Naive thymus-derived CD8-positive, alpha-beta T cell (primary cell): ENCODE data around the gene EPO. TPM values are rescaled to one million over a fixed set of nuclear protein-coding genes. Genes with fewer than 3 reads are reported as not detected.
"Not testable (repeated sequence)": the region's sequence is repeated elsewhere in the genome, so short reads cannot be mapped to it uniquely, and the experiment has no call there.

Source experiments
- ATAC-seq, 2 donors: fragments of 150-1000 bp; cut with Tn5 transposase in 1 of 2; sonication (Bioruptor Pico), chemical (Tn5 transposase) in 1 of 2; 1 replicate in 1 of 2; 2 replicates in 1 of 2; pipeline ENCODE4 v1.10.0; 2021; ENCODE audit warnings: mild to moderate bottlenecking in 2 of 2, moderate library complexity in 2 of 2
- POLR2A ChIA-PET: fragments of 350-600 bp; sonication (Branson Sonifier 250); formaldehyde crosslinking; loops from one replicate; lab custom pipeline; 2021; ENCODE audit warnings: antibody characterized with exemption; lab: Charles Lee
- DNase-seq, 10 donors: peaks; one replicate each; pipeline versions ENCODE4 v3.0.0 to v3.0.0-alpha.2; 2020 to 2022
- H3K27ac Mint-ChIP-seq, 10 donors: one replicate each; pipeline ENCODE4 v1.8.0; 2020 to 2022; ENCODE audit warnings: mild to moderate bottlenecking in 10 of 10, mixed read lengths in 10 of 10, moderate library complexity in 4 of 10, inconsistent platforms in 1 of 10
- H3K27me3 Mint-ChIP-seq, 5 donors: one replicate each; pipeline ENCODE4 v1.8.0; 2021 to 2022; ENCODE audit warnings: mixed read lengths in 5 of 5
- H3K36me3 Mint-ChIP-seq, 3 donors: one replicate each; pipeline ENCODE4 v1.8.0; 2020 to 2022; ENCODE audit warnings: mixed read lengths in 3 of 3, mild to moderate bottlenecking in 2 of 3, inconsistent platforms in 1 of 3
- H3K4me1 Mint-ChIP-seq, 4 donors: one replicate each; pipeline ENCODE4 v1.8.0; 2021 to 2022; ENCODE audit warnings: mixed read lengths in 4 of 4
- H3K4me3 Mint-ChIP-seq, 10 donors: one replicate each; pipeline ENCODE4 v1.8.0; 2020 to 2022; ENCODE audit warnings: mild to moderate bottlenecking in 10 of 10, mixed read lengths in 10 of 10, moderate library complexity in 6 of 10, inconsistent platforms in 1 of 10
- H3K9me3 Mint-ChIP-seq, 9 donors: one replicate each; pipeline ENCODE4 v1.8.0; 2020 to 2022; ENCODE audit warnings: mixed read lengths in 9 of 9, mild to moderate bottlenecking in 3 of 9, inconsistent platforms in 1 of 9, moderate library complexity in 1 of 9
- polyA plus RNA-seq, 3 donors: library from polyadenylated mRNA; unstranded; fragments of 300-500 nt; fragmentation: Illumina TruSeq; gene quantifications; one replicate each; pipeline ENCODE4 v1.2.3, GENCODE V29; 2021
- total RNA-seq, 8 experiments: library from RNA in 2 of 8; stranded (reverse) in 2 of 8; gene quantifications; one replicate each; pipeline ENCODE4 v1.2.3 and lab custom pipeline; 2021 to 2026

The EPO gene
- total and polyA plus RNA-seq, 5 experiments from 2014 or later = not detected

GRCh38 chr7:100691676-100692577, 28.3 kb upstream of the EPO start:
- no peaks in the 10 kb centered on the region for H3K9me3 Mint-ChIP-seq
- ATAC-seq = peak; percentile 71 to 73
- H3K4me3 Mint-ChIP-seq = peak overlapping the region; percentile 88 to 99 (median 95)
- DNase-seq = peak; percentile 59 to 89 (median 78)
- peaks cover 23 to 56% (median 46%) of the 10 kb centered on the region in 4 donors for H3K4me1 Mint-ChIP-seq
- peaks cover 0 to 17% (median 5%) of the 10 kb centered on the region in 3 donors for H3K36me3 Mint-ChIP-seq
- POLR2A ChIA-PET = interaction anchor here (0.6 to 12.7 kb wide), 10 partner anchors 12 to 188 kb away, joined by 3 to 170 read pairs (median 6); partner anchors contain the start of genes FBXO24, LRCH4, MOSPD3 and POP7
- H3K27me3 Mint-ChIP-seq = no peaks in the 10 kb centered on the region
- peak overlapping the region; percentile 30 to 97 (median 90) for H3K27ac Mint-ChIP-seq

GRCh38 chr7:100692578-100692961, 27.7 kb upstream of the EPO start:
- ATAC-seq (no peak), DNase-seq (no peak)
- H3K27me3 Mint-ChIP-seq = no peaks in the 10 kb centered on the region
- H3K4me3 Mint-ChIP-seq = peak overlapping the region; percentile 88 to 99 (median 95)
- POLR2A ChIA-PET = interaction anchor here (1.1 to 12.7 kb wide), 7 partner anchors 13 to 130 kb away, joined by 3 to 170 read pairs (median 29); partner anchors contain the start of genes FBXO24, LRCH4, MOSPD3 and POP7
- peak overlapping the region in 9 of 10 donors; percentile 91 to 98 (median 94) for H3K27ac Mint-ChIP-seq
- peaks cover 0 to 16% (median 5%) of the 10 kb centered on the region in 3 donors for H3K36me3 Mint-ChIP-seq
- H3K9me3 Mint-ChIP-seq = no peaks in the 10 kb centered on the region
- peaks cover 23 to 56% (median 46%) of the 10 kb centered on the region in 4 donors for H3K4me1 Mint-ChIP-seq

DNA sequence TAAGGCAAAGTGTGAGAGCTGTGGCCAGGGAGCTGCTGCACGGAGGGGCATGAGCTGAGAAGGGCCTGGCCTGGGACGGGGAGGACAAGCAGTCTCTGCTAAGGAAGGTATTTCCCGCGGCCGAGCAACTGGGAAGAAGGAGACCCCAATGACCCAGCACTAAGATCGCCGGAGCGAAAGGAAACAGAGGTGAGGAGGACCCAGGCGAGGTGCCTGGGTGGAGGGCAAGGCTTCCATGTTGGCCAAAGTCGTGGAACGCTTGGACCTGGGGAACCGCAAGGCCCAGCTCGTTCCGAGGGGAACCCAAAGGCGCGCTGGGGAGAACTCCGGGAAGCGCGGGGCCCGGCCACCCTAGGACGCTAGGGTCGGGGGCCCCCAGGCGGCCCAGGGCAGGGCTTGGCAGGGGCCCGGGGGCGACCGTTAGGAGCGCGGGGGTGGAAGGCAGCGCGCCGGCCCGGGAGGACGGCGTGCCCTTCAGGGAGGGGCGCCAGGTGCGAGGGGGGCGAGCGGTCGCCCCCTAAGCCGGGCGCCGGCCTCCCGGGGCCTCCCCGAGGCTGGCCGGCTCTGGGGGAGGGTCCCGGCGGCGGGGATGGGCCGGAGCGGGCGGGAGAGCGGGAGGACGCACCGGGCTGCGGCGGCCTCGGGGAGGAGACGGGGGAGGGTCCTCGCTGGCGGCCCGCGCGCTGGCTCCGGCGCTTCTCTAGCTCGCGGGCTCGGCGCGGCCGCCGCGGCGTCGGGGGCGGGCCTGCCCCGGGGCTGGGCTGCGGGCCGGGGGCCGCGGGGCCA, 26.8 kb upstream of the EPO start:
- Mint-ChIP-seq H3K4me1 (peaks cover 23 to 48% (median 42%) of the 10 kb centered on the region in 4 donors), H3K27ac (peak overlapping the region; percentile 91 to 98 (median 94)), H3K4me3 (peak overlapping the region; percentile 88 to 99 (median 95)), H3K27me3 (no peaks in the 10 kb centered on the region), H3K36me3 (peaks cover 0 to 12% (median 5%) of the 10 kb centered on the region in 3 donors), H3K9me3 (no peaks in the 10 kb centered on the region)
- ATAC-seq (peak; percentile 49 to 62), DNase-seq (no peak)
- POLR2A ChIA-PET = interaction anchor here (0.5 to 12.7 kb wide), 14 partner anchors 12 to 181 kb away, joined by 3 to 170 read pairs (median 7); partner anchors contain the start of genes FBXO24, LRCH4, MOSPD3 and PCOLCE

DNA sequence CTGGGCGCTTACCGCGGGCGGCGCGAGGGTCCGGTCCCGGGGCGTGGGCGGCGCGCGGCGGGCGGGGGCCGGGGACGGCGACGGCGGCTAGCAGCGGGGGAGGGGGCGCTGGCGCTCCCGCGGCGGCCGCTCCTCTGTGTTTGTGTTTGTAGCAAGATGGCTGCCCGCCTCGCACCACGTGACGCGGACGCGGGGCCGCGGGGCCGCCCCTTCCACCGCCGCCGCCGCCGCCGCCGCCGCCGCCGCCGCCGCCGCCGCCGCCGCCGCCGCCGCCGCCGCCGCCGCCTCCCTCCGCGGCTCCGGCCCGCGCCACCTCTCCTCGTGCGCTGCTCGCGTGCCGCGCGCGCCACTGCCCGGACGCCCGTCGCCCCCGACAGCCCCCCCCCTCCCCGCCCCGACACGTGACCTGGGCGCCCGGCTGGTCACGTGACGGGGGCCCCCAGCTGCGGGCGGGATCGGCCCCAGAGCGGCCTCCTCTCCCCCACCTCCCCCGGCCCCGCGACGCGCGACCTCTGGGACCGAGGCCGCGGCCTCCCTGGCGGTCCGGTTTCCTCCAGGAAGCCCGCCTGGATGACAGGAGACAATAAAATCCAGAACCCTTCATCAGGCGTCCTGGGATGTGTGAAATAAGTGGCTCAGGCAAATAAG, 26.0 kb upstream of the EPO start, which contains the start of gene GIGYF1:
TSS of gene GIGYF1 (minus strand) at position 153 of the 648 bp plus-strand sequence. CDS start 6,012 bp downstream, outside the sequence.
- peak; percentile 73 to 77 for ATAC-seq
- H3K27me3 Mint-ChIP-seq = no peaks in the 10 kb centered on the region
- H3K9me3 Mint-ChIP-seq = no peaks in the 10 kb centered on the region
- H3K36me3 Mint-ChIP-seq = peaks cover 0 to 5% (median 5%) of the 10 kb centered on the region in 3 donors
- peaks cover 19 to 42% (median 35%) of the 10 kb centered on the region in 4 donors for H3K4me1 Mint-ChIP-seq
- POLR2A ChIA-PET = interaction anchor here (0.6 to 12.7 kb wide), 11 partner anchors 12 to 144 kb away, joined by 3 to 170 read pairs (median 8); partner anchors contain the start of genes FBXO24, LRCH4, MOSPD3 and POP7
- peak within 1 kb of the TSS; percentile 88 to 99 (median 95) for H3K4me3 Mint-ChIP-seq
- DNase-seq = peak; percentile 41 to 80 (median 64)
- H3K27ac Mint-ChIP-seq = peak within 1 kb of the TSS; percentile 91 to 98 (median 94)

- Mint-ChIP-seq H3K4me1 (peaks cover 18 to 34% (median 26%) of the 10 kb centered on the region in 4 donors), H3K27ac (peak overlapping the region in 6 of 10 donors; percentile 27 to 86 (median 72)), H3K4me3 (peak overlapping the region in 6 of 10 donors; percentile 24 to 92 (median 56)), H3K27me3 (peaks cover 0 to under 1% (median 0%) of the 10 kb centered on the region in 5 donors), H3K36me3 (peaks cover 0 to 5% (median 2%) of the 10 kb centered on the region in 3 donors), H3K9me3 (no peaks in the 10 kb centered on the region)
- DNase-seq = no peak
- POLR2A ChIA-PET = interaction anchor here (1.3 to 12.7 kb wide), 5 partner anchors 10 to 111 kb away, joined by 4 to 170 read pairs (median 43); partner anchors contain the start of genes FBXO24, LRCH4 and POP7
- ATAC-seq = no peak
Observed at GRCh38 chr7:100696123-100696521, 24.1 kb upstream of the EPO start.

GRCh38 chr7:100699018-100699417, 21.2 kb upstream of the EPO start:
- H3K9me3 Mint-ChIP-seq = no peaks in the 10 kb centered on the region
- ATAC-seq (no peak), DNase-seq (no peak)
- peaks cover 0 to 2% (median 0%) of the 10 kb centered on the region in 5 donors for H3K27me3 Mint-ChIP-seq
- H3K4me3 Mint-ChIP-seq = peak overlapping the region in 1 of 10 donors; percentile 20
- H3K36me3 Mint-ChIP-seq = no peaks in the 10 kb centered on the region
- H3K27ac Mint-ChIP-seq = no peak overlapping the region
- POLR2A ChIA-PET = interaction anchor here (1.7 kb wide), 1 partner anchor 113 kb away, joined by 4 read pairs; the partner anchor contains the start of genes FBXO24 and LRCH4
- peaks cover 0 to 13% (median 6%) of the 10 kb centered on the region in 4 donors for H3K4me1 Mint-ChIP-seq

DNA sequence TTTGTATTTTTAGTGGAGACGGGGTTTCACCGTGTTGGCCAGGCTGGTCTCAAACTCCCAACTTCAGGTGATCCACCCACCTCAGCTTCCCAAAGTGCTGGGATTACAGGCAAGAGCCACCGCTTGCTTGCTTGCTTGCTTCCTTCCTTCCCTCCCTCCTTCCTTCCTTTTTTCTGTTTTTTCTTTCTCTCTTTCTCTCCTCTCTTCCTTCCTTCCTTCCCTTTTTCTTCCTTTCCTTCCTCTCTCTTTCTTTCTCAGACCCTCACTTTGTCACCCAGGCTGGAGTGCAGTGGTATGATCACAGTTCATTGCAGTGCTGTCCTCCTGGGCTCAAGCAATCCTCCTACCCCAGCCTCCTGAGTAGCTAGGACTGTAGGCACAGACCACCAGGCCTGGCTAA, 19.2 kb upstream of the EPO start:
- POLR2A ChIA-PET = interaction anchor here (1.2 kb wide), 1 partner anchor 23 kb away, joined by 8 read pairs; no protein-coding TSS in a partner anchor
- not testable (repeated sequence) for ATAC-seq, H3K4me1 Mint-ChIP-seq, H3K27me3 Mint-ChIP-seq, DNase-seq, H3K4me3 Mint-ChIP-seq, H3K27ac Mint-ChIP-seq, H3K9me3 Mint-ChIP-seq, H3K36me3 Mint-ChIP-seq

GRCh38 chr7:100705320-100705752, 14.9 kb upstream of the EPO start:
- H3K27me3 Mint-ChIP-seq = peaks cover 0 to 2% (median 0%) of the 10 kb centered on the region in 5 donors
- DNase-seq (peak; percentile 48 to 85 (median 73)), ATAC-seq (peak; percentile 57 to 61)
- POLR2A ChIA-PET = interaction anchor here (0.5 to 3.3 kb wide), 27 partner anchors 11 to 1234 kb away, joined by 3 to 43 read pairs (median 4); partner anchors contain the start of genes AP4M1, FBXO24, GIGYF1 and GNB2
- H3K4me3 Mint-ChIP-seq = peak overlapping the region; percentile 91 to 99 (median 96)
- H3K36me3 Mint-ChIP-seq = peaks cover 0 to 4% (median 0%) of the 10 kb centered on the region in 3 donors
- peak overlapping the region; percentile 76 to 96 (median 92) for H3K27ac Mint-ChIP-seq
- H3K4me1 Mint-ChIP-seq = peaks cover 8 to 25% (median 20%) of the 10 kb centered on the region in 4 donors
- no peaks in the 10 kb centered on the region for H3K9me3 Mint-ChIP-seq

GRCh38 chr7:100705753-100706671, 14.3 kb upstream of the EPO start, which contains the start of gene POP7:
TSS of gene POP7 (plus strand) at chr7:100706121. CDS start at chr7:100706831, 710 bp downstream.
- Mint-ChIP-seq H3K27me3 (peaks cover 0 to 2% (median 0%) of the 10 kb centered on the region in 5 donors), H3K4me1 (peaks cover 8 to 25% (median 20%) of the 10 kb centered on the region in 4 donors), H3K27ac (peak within 1 kb of the TSS; percentile 88 to 96 (median 93)), H3K4me3 (peak within 1 kb of the TSS; percentile 91 to 99 (median 96)), H3K36me3 (peaks cover 0 to 4% (median 0%) of the 10 kb centered on the region in 3 donors), H3K9me3 (no peaks in the 10 kb centered on the region)
- peak; percentile 93 to 95 for ATAC-seq
- DNase-seq = peak; percentile 96 to 99 (median 98)
- POLR2A ChIA-PET = interaction anchor here (0.6 to 3.3 kb wide), 27 partner anchors 12 to 1201 kb away, joined by 3 to 43 read pairs (median 4); partner anchors contain the start of genes AP4M1, FBXO24, GIGYF1 and GNB2
